ENCODE results near the gene STAMBP. TPM values are rescaled to one million over a fixed set of nuclear protein-coding genes. Genes with fewer than 3 reads are reported as not detected.

STAMBP gene
- polyA plus RNA-seq: 86.5 to 120 TPM (median 95.4 TPM) in 3 replicates
- 115 TPM for polyA plus RNA-seq (2011; ENCODE audit: low read depth)
- 117 and 156 TPM in 2 replicates for polyA plus RNA-seq (2011; cell fraction: cytosol; rRNA removed)
- polyA plus RNA-seq (2011; cell fraction: nucleus; rRNA removed): 88.7 and 91.2 TPM in 2 replicates
- 53.3 and 82.7 TPM in 2 replicates for polyA plus RNA-seq (2012; ENCODE audit: low replicate concordance)
- polyA minus RNA-seq: 45.8 to 90.3 TPM (median 81.4 TPM) in 3 replicates
- 71.7 TPM for polyA minus RNA-seq (2011; cell fraction: cytosol; rRNA and poly(A)+ RNA removed)
- 27.4 and 50.0 TPM in 2 replicates for polyA minus RNA-seq (2011; cell fraction: nucleus; rRNA and poly(A)+ RNA removed)

- H3K4me3 ChIP-seq (ENCODE audit: control insufficient read depth in 2 of 3, extremely low read depth in 1 of 3, insufficient read depth in 2 of 3, low read depth in 1 of 3, low read length in 3 of 3): peak within 1 kb of the TSS; percentile 72 to 92 (median 77)
- dilution Hi-C loops (cut with MboI; ENCODE audit: extremely low pct_ligation_motif_present, low sequenced_read_pairs): no loop called here
- H3K4me1 ChIP-seq (ENCODE audit: control insufficient read depth, extremely low read depth, insufficient read depth, low read length): peaks cover 32% of the 10 kb centered on the region
- H3K9ac ChIP-seq (ENCODE audit: control insufficient read depth, extremely low read depth, insufficient read depth, low read length): peak within 1 kb of the TSS; percentile 93
- H3K4me2 ChIP-seq (ENCODE audit: control insufficient read depth, extremely low read depth, insufficient read depth, low read depth, low read length): peak within 1 kb of the TSS; percentile 95
- peaks cover 33% of the 10 kb centered on the region for H3K79me2 ChIP-seq (ENCODE audit: control insufficient read depth, insufficient read depth, low read length)
- no peaks in the 10 kb centered on the region for H3K9me3 ChIP-seq (ENCODE audit: control insufficient read depth, low read depth, low read length)
- H2AFZ ChIP-seq (ENCODE audit: control insufficient read depth, low read length): peak within 1 kb of the TSS; percentile 95
- peak within 1 kb of the TSS; percentile 95 for H3K27ac ChIP-seq (ENCODE audit: control insufficient read depth, insufficient read depth, low read length)
- peak; percentile 69 for DNase-seq (ENCODE audit: low read depth, low spot score)
- no peaks in the 10 kb centered on the region for H3K9me1 ChIP-seq (ENCODE audit: control insufficient read depth, extremely low read depth, insufficient read depth, low read length)
- no peaks in the 10 kb centered on the region for H3K27me3 ChIP-seq (ENCODE audit: control insufficient read depth, extremely low read depth, insufficient read depth, low read length)
- FAIRE-seq: peak; percentile 81
- TF ChIP-seq EZH2 (IDR thresholded peaks at IDR 0.05; ENCODE audit: low read length): no peak
- TF ChIP-seq CTCF (optimal IDR thresholded peaks at IDR 0.05 in 1 of 3, IDR thresholded peaks at IDR 0.05 in 1 of 3, conservative IDR thresholded peaks at IDR 0.05 in 1 of 3; ENCODE audit: extremely low read depth in 1 of 3, insufficient read depth in 2 of 3, low read length in 3 of 3): no peak
- H3K36me3 ChIP-seq (ENCODE audit: control insufficient read depth in 2 of 2, extremely low read depth in 1 of 2, insufficient read depth in 2 of 2, low read length in 2 of 2): peaks cover 4 to 14% of the 10 kb centered on the region in 2 experiments
- H4K20me1 ChIP-seq (ENCODE audit: control insufficient read depth, extremely low read depth, insufficient read depth, low read length): no peaks in the 10 kb centered on the region
Measured at GRCh38 chr2:73828818-73829570, at the start of gene STAMBP. STAMBP (plus strand) TSS chr2:73828961; CDS start chr2:73830857, 1,896 bp downstream.

GRCh38 chr2:73779467-73780236 is 49.1 kb upstream of the STAMBP start, which contains the start of gene DUSP11:
DUSP11 (minus strand) TSS chr2:73780103; CDS start chr2:73779974, 129 bp downstream.
- Histone ChIP-seq H3K4me2 (ENCODE audit: control insufficient read depth, extremely low read depth, insufficient read depth, low read depth, low read length) (peak within 1 kb of the TSS; percentile 93), H3K9me3 (ENCODE audit: control insufficient read depth, low read depth, low read length) (no peaks in the 10 kb centered on the region), H3K27ac (ENCODE audit: control insufficient read depth, insufficient read depth, low read length) (peak within 1 kb of the TSS; percentile 87), H3K36me3 (ENCODE audit: control insufficient read depth in 2 of 2, extremely low read depth in 1 of 2, insufficient read depth in 2 of 2, low read length in 2 of 2) (peaks cover 4 to 7% of the 10 kb centered on the region in 2 experiments), H3K27me3 (ENCODE audit: control insufficient read depth, extremely low read depth, insufficient read depth, low read length) (no peaks in the 10 kb centered on the region), H3K4me1 (ENCODE audit: control insufficient read depth, extremely low read depth, insufficient read depth, low read length) (peaks cover 30% of the 10 kb centered on the region), H3K9ac (ENCODE audit: control insufficient read depth, extremely low read depth, insufficient read depth, low read length) (peak within 1 kb of the TSS; percentile 92), H2AFZ (ENCODE audit: control insufficient read depth, low read length) (peak within 1 kb of the TSS; percentile 62), H3K9me1 (ENCODE audit: control insufficient read depth, extremely low read depth, insufficient read depth, low read length) (no peaks in the 10 kb centered on the region), H3K79me2 (ENCODE audit: control insufficient read depth, insufficient read depth, low read length) (peaks cover 29% of the 10 kb centered on the region), H4K20me1 (ENCODE audit: control insufficient read depth, extremely low read depth, insufficient read depth, low read length) (no peaks in the 10 kb centered on the region), H3K4me3 (ENCODE audit: control insufficient read depth in 2 of 3, extremely low read depth in 1 of 3, insufficient read depth in 2 of 3, low read depth in 1 of 3, low read length in 3 of 3) (peak within 1 kb of the TSS; percentile 68 to 84 (median 71))
- peak; percentile 89 for FAIRE-seq
- dilution Hi-C loops (cut with MboI; ENCODE audit: extremely low pct_ligation_motif_present, low sequenced_read_pairs): no loop called here
- TF ChIP-seq EZH2 (IDR thresholded peaks at IDR 0.05; ENCODE audit: low read length) (no peak), CTCF (optimal IDR thresholded peaks at IDR 0.05 in 1 of 3, IDR thresholded peaks at IDR 0.05 in 1 of 3, conservative IDR thresholded peaks at IDR 0.05 in 1 of 3; ENCODE audit: extremely low read depth in 1 of 3, insufficient read depth in 2 of 3, low read length in 3 of 3) (peak; percentile 89 to 94 (median 94))
- peak; percentile 80 for DNase-seq (ENCODE audit: low read depth, low spot score)
